Measurements from ENCODE around the gene CFAP69. TPM values are rescaled to one million over a fixed set of nuclear protein-coding genes. Genes with fewer than 3 reads are reported as not detected.

CFAP69 gene
- total RNA-seq, 1 donor from 2014 or later = 0.71 TPM

- H3K4me1 Mint-ChIP-seq (ENCODE audit: low read depth, unreplicated experiment) = no peaks in the 10 kb centered on the region
- TF ChIP-seq CTCF (IDR thresholded peaks at IDR 0.05; ENCODE audit: partially characterized antibody, unreplicated experiment) = no peak
Observed at GRCh38 chr7:90238583-90238982, 6.4 kb upstream of the CFAP69 start.

DNA sequence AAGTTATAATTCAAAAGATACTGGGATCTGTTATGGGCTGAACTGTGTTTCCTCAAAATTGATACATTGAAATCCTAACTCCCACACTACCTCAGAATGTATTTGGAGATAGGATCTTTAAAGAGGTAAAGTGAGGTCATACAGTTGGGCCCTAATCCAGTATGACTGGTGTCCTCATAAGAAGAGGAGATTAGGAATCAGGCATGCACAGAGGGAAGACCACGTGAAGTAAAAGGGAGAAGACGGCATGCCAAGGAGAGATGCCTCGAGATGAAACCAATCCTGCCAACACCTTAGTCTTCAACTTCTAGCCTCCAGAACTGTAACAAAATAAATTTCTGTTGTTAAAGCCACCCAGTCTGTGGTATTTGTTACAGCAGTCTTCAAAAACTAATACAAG lies 5.9 kb upstream of the CFAP69 start:
- no peaks in the 10 kb centered on the region for H3K4me1 Mint-ChIP-seq (ENCODE audit: low read depth, unreplicated experiment)
- H3K27me3 Mint-ChIP-seq (ENCODE audit: unreplicated experiment) = no peaks in the 10 kb centered on the region
- H3K36me3 Mint-ChIP-seq (ENCODE audit: unreplicated experiment) = no peaks in the 10 kb centered on the region
- no peak for TF ChIP-seq CTCF (IDR thresholded peaks at IDR 0.05; ENCODE audit: partially characterized antibody, unreplicated experiment)
- no peak overlapping the region for H3K4me3 Mint-ChIP-seq (ENCODE audit: unreplicated experiment)
- H3K27ac Mint-ChIP-seq (ENCODE audit: unreplicated experiment) = no peak overlapping the region
- no peak for DNase-seq
- no peaks in the 10 kb centered on the region for H3K9me3 Mint-ChIP-seq (ENCODE audit: unreplicated experiment)

More at GRCh38 chr7:90238583-90238982, 6.4 kb upstream of the CFAP69 start:
- H3K9me3 Mint-ChIP-seq (ENCODE audit: unreplicated experiment) = no peaks in the 10 kb centered on the region
- H3K27ac Mint-ChIP-seq (ENCODE audit: unreplicated experiment) = no peak overlapping the region
- no peak overlapping the region for H3K4me3 Mint-ChIP-seq (ENCODE audit: unreplicated experiment)
- no peak for DNase-seq
- H3K36me3 Mint-ChIP-seq (ENCODE audit: unreplicated experiment) = no peaks in the 10 kb centered on the region
- H3K27me3 Mint-ChIP-seq (ENCODE audit: unreplicated experiment) = no peaks in the 10 kb centered on the region

DNA sequence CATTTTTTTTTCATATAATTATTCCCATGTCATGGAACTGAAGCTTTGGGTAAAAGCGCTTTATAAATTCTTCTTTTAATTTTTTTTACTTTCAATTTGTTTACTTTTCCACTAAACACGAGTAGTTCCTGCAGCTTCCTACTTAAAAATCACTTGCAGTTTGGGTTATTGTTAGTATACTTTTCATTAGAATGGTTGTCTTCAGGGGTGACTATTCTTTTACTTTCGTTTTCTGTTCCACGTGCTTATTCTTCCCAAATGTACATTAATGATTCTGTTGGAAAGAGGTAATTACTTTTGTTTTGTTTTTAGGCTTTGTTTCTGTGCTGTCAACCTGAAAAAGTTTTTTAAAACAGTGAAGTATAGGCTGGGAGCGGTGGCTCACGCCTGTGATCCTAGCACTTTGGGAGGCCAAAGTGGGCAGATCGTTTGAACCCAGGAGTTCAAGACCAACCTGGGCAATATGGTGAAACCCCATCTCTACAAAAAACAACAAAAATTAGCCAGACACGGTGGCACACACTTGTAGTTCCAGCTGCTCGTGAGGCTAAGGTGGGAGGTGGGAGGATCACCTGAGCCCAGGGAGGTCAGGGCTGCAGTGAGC lies 5.2 kb upstream of the CFAP69 start:
- no peak for DNase-seq
- Mint-ChIP-seq H3K4me3 (ENCODE audit: unreplicated experiment) (no peak overlapping the region), H3K36me3 (ENCODE audit: unreplicated experiment) (no peaks in the 10 kb centered on the region), H3K27ac (ENCODE audit: unreplicated experiment) (no peak overlapping the region), H3K4me1 (ENCODE audit: low read depth, unreplicated experiment) (no peaks in the 10 kb centered on the region), H3K9me3 (ENCODE audit: unreplicated experiment) (no peaks in the 10 kb centered on the region), H3K27me3 (ENCODE audit: unreplicated experiment) (no peaks in the 10 kb centered on the region)
- TF ChIP-seq CTCF (IDR thresholded peaks at IDR 0.05; ENCODE audit: partially characterized antibody, unreplicated experiment) = no peak

- H3K4me3 Mint-ChIP-seq (ENCODE audit: unreplicated experiment) = no peak overlapping the region
- H3K36me3 Mint-ChIP-seq (ENCODE audit: unreplicated experiment) = no peaks in the 10 kb centered on the region
- no peaks in the 10 kb centered on the region for H3K4me1 Mint-ChIP-seq (ENCODE audit: low read depth, unreplicated experiment)
- DNase-seq = no peak
- no peak for TF ChIP-seq CTCF (IDR thresholded peaks at IDR 0.05; ENCODE audit: partially characterized antibody, unreplicated experiment)
- peaks cover 5% of the 10 kb centered on the region for H3K9me3 Mint-ChIP-seq (ENCODE audit: unreplicated experiment)
- H3K27me3 Mint-ChIP-seq (ENCODE audit: unreplicated experiment) = peaks cover 5% of the 10 kb centered on the region
- H3K27ac Mint-ChIP-seq (ENCODE audit: unreplicated experiment) = no peak overlapping the region
Observed at GRCh38 chr7:90242369-90243168, 2.4 kb upstream of the CFAP69 start.

DNA sequence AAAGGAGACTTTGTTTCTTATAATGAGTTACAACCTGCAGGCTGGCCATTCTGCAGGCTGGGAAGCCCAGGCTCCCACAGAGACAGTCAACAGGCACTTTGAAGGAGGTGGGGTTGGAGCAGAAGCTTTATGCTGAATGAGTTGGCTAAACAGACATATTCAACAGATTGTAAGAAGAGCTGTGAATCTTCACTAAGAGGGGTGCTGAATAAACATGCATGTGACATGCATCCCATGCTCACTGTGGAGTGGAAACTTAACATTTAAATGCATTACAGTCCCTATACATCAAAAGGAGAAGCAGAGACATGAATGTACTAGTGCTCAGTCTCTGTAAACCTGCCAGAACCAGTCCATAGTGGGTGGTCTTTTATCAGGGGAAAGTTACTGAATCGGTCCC lies 1.4 kb upstream of the CFAP69 start:
- H3K27me3 Mint-ChIP-seq (ENCODE audit: unreplicated experiment) = peaks cover 5% of the 10 kb centered on the region

More for the DNA sequence above, 1.4 kb upstream of the CFAP69 start:
- H3K4me1 Mint-ChIP-seq (ENCODE audit: low read depth, unreplicated experiment) = no peaks in the 10 kb centered on the region
- no peaks in the 10 kb centered on the region for H3K36me3 Mint-ChIP-seq (ENCODE audit: unreplicated experiment)
- peaks cover 5% of the 10 kb centered on the region for H3K9me3 Mint-ChIP-seq (ENCODE audit: unreplicated experiment)
- no peak for TF ChIP-seq CTCF (IDR thresholded peaks at IDR 0.05; ENCODE audit: partially characterized antibody, unreplicated experiment)
- H3K27ac Mint-ChIP-seq (ENCODE audit: unreplicated experiment) = no peak overlapping the region
- H3K4me3 Mint-ChIP-seq (ENCODE audit: unreplicated experiment) = peak overlapping the region; percentile 71
- DNase-seq = no peak
